Neural crest cell (in vitro differentiated cells): Measurements from ENCODE around the gene MAP2K2. TPM values are rescaled to one million over a fixed set of nuclear protein-coding genes. Genes with fewer than 3 reads are reported as not detected.
"Not testable (repeated sequence)": the region's sequence is repeated elsewhere in the genome, so short reads cannot be mapped to it uniquely, and the experiment has no call there.

Experiments
- DNase-seq: peaks from one replicate; pipeline ENCODE4 v3.0.0; 2021; ENCODE audit warnings: low read depth, mixed read lengths, low spot score
- H3K27ac Mint-ChIP-seq: one replicate; pipeline ENCODE4 v1.8.0; 2021; ENCODE audit warnings: mild to moderate bottlenecking, mixed read lengths; ENCODE audit not compliant: unreplicated experiment
- H3K27me3 Mint-ChIP-seq: 2 replicates; pipeline ENCODE4 v1.8.0; 2021; ENCODE audit warnings: low read depth, mild to moderate bottlenecking, mixed read lengths
- H3K36me3 Mint-ChIP-seq: 2 replicates; pipeline ENCODE4 v1.8.0; 2021; ENCODE audit warnings: low read depth, mild to moderate bottlenecking, mixed read lengths
- H3K4me1 Mint-ChIP-seq: 2 replicates; pipeline ENCODE4 v1.8.0; 2021; ENCODE audit warnings: mixed read lengths
- H3K4me3 Mint-ChIP-seq: one replicate; pipeline ENCODE4 v1.8.0; 2021; ENCODE audit warnings: mild to moderate bottlenecking, mixed read lengths
- H3K9me3 Mint-ChIP-seq: 2 replicates; pipeline ENCODE4 v1.8.0; 2021; ENCODE audit warnings: mixed read lengths
- long read RNA-seq: library from polyadenylated mRNA; unstranded; transcript quantifications from one replicate; pipeline ENCODE4 v2.0.0, GENCODE V29; 2020
- total RNA-seq: library from RNA; stranded (reverse); gene quantifications from 2 replicates; pipeline ENCODE4 v1.2.1, GENCODE V29; 2021
- TF ChIP-seq, protein P1 (sequence below): fragments of 200-600 bp; sonication (generic); conservative IDR thresholded peaks from 2 replicates; pipeline ENCODE4 v1.5.0; 2021; ENCODE audit warnings: antibody characterized with exemption, mild to moderate bottlenecking

The MAP2K2 gene
- 171 and 178 TPM in 2 replicates for total RNA-seq
- long read RNA-seq, partial matches to known transcripts: 2 of 4 reads
- long read RNA-seq, other reads (novel, unspliced or antisense): 0 of 4 reads

DNA sequence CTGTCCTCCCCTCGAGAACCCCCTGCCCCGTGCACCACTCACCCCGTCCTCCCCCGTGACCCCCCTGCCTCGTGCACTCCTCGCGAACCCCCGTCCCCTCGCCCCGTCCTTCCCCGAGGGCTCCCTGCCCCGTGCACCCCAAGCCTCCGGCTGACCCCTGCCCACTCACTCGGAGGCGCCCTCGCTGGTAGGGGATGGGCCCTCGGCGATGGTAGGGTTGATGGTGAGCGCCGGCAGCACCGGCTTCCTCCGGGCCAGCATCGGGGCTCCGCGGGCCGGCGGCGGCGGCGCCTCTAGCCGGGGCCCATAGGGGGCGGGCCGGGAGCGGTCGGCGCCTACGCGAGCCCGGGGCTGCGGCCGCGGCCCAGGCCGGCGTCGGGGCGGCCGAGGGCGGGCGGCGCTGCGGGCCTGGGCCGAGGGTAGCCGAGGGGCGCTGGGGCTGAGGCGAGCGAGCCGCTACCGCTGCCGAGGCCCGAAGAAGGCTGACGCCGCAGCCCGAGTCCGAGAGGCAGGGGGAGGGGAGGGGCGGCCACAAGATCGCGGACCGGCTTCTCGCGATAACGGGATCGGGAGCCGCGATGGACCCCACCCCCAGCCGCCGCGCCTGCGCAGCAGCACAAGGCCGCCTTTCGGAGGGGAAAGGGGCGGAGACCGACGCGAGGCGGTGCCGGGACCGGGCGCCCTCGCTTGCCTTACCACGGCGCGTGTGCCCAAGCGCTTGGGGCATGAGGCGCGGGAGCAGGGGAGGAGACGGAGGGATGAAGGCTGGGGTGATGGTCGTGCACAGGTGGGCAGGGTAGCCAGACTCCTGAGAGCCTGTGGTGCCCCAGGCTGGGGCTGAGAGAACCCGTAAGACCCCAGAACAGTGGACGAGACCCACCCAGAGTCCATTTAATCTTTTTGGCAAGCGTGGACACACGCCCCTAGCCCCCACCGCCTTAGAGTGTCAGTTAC, at the start of gene MAP2K2:
MAP2K2 (minus strand) TSS at position 508 of the 954 bp plus-strand sequence; CDS start at position 261, 247 bp downstream.
- peaks cover 17% of the 10 kb centered on the region for H3K4me1 Mint-ChIP-seq
- TF ChIP-seq, protein P1, sequence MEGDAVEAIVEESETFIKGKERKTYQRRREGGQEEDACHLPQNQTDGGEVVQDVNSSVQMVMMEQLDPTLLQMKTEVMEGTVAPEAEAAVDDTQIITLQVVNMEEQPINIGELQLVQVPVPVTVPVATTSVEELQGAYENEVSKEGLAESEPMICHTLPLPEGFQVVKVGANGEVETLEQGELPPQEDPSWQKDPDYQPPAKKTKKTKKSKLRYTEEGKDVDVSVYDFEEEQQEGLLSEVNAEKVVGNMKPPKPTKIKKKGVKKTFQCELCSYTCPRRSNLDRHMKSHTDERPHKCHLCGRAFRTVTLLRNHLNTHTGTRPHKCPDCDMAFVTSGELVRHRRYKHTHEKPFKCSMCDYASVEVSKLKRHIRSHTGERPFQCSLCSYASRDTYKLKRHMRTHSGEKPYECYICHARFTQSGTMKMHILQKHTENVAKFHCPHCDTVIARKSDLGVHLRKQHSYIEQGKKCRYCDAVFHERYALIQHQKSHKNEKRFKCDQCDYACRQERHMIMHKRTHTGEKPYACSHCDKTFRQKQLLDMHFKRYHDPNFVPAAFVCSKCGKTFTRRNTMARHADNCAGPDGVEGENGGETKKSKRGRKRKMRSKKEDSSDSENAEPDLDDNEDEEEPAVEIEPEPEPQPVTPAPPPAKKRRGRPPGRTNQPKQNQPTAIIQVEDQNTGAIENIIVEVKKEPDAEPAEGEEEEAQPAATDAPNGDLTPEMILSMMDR: peak; percentile 27
- no peaks in the 10 kb centered on the region for H3K9me3 Mint-ChIP-seq
- DNase-seq: peak; percentile 97
- no peaks in the 10 kb centered on the region for H3K36me3 Mint-ChIP-seq
- peak within 1 kb of the TSS; percentile 92 for H3K27ac Mint-ChIP-seq
- no peaks in the 10 kb centered on the region for H3K27me3 Mint-ChIP-seq
- H3K4me3 Mint-ChIP-seq: peak within 1 kb of the TSS; percentile 96

DNA sequence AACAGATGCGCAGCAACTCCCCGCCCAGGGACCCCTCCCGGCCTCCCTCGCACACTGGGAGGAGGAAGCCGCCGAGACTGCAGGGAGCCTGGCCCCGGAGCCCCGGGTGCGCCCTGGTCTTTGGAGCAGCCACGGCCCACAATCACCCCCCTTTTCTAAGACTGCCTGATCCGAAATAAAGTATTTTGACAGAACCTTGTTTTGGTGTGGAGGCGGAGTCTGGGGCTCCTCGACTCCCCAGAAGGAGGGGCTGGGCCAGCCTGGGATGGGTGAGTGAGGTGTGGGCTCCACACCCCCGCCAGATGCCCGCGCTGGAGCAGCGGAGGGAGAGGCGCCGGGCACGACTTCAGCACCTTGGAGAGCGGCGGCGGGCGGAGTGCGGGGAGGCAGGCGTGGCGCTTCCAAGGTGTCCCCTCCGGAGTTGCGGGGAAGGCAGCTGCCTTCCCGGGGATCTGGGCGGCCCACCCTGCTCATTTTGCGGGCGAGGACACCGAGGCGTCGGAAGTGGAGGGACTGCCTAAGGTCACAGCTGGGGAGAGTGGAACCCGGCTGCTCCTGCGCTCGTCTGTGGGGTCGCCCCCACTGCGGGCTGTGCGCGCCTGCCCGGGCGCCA, 49.0 kb upstream of the MAP2K2 start:
- H3K27ac Mint-ChIP-seq: no peak overlapping the region
- no peak overlapping the region for H3K4me3 Mint-ChIP-seq
- DNase-seq: peak; percentile 82
- peaks cover 34% of the 10 kb centered on the region for H3K27me3 Mint-ChIP-seq
- no peaks in the 10 kb centered on the region for H3K4me1 Mint-ChIP-seq
- no peaks in the 10 kb centered on the region for H3K9me3 Mint-ChIP-seq
- H3K36me3 Mint-ChIP-seq: no peaks in the 10 kb centered on the region
- TF ChIP-seq, protein P1: no peak

DNA sequence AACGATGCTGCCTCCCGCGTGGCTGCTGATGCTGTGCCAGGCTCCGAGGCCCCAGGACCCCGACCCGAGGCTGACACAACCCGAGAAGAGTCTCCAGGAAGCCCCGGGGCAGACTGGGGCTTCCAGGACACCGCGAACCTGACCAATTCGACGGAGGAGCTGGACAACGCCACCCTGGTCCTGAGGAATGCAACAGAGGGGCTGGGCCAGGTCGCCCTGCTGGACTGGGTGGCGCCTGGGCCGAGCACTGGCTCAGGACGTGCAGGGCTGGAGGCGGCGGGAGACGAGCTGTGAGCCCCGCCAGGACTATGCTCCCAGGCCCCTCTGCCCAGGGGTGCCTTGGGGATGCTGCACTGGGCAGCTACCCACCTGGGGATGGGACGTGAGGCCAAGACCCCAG, 47.8 kb upstream of the MAP2K2 start:
- Mint-ChIP-seq H3K27ac (no peak overlapping the region), H3K4me1 (no peaks in the 10 kb centered on the region), H3K9me3 (no peaks in the 10 kb centered on the region), H3K27me3 (peaks cover 42% of the 10 kb centered on the region), H3K4me3 (no peak overlapping the region), H3K36me3 (no peaks in the 10 kb centered on the region)
- TF ChIP-seq, protein P1: no peak
- DNase-seq: no peak

DNA sequence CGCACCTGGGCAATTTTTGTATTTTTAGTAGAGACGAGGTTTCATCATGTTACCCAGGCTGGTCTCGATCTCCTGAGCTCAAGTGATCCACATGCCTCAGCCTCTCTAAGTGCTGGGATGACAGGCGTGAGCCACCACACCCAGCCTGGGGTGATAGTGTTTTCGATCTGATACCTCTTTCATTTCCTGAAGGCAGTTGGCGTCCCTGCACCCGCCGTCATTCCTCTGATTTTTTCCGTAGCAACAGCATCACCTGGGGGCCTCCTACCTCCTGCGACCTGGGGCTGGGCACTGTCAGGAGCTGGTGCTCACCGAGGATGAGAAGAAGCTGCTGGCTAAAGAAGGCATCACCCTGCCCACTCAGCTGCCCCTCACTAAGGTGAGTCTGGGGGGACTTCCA, 40.3 kb upstream of the MAP2K2 start:
- no peak for DNase-seq
- Mint-ChIP-seq H3K4me1 (no peaks in the 10 kb centered on the region), H3K36me3 (no peaks in the 10 kb centered on the region), H3K4me3 (no peak overlapping the region), H3K9me3 (no peaks in the 10 kb centered on the region), H3K27ac (no peak overlapping the region), H3K27me3 (peaks cover 62% of the 10 kb centered on the region)
- TF ChIP-seq, protein P1: no peak

DNA sequence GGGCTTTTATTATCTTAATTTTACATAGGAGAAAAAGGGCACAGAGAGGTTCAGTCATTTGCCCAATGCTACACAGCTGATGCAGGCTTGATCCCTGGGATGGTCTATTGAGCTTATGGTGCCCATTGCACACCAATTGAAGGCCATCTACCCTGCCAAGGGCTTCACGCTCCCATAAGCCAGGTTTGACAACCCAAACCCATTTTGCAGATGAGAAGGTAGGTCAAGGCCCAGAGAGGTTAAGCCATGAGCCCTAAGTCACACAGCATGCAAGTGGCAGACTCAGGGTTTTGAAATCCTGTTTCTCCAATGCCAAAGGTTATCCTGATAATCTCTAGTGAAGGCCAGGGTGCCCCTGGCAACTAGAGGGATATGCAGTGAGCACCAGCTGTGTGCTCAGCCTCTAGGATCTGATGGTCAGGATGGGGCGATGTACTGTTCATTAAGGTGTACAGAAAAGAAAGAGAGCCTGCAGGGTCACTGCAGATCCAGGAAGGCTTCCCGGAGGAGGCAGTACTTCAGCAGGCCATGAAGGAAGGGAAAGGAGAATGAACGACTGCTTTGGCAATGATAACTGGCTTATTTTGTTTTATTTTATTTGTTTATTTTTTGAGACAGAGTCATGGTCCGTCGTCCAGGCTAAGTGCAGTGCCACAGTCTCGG, 37.6 kb upstream of the MAP2K2 start:
- H3K27me3 Mint-ChIP-seq: peaks cover 47% of the 10 kb centered on the region
- DNase-seq: no peak
- H3K4me1 Mint-ChIP-seq: no peaks in the 10 kb centered on the region
- TF ChIP-seq, protein P1: no peak
- H3K4me3 Mint-ChIP-seq: no peak overlapping the region
- no peaks in the 10 kb centered on the region for H3K36me3 Mint-ChIP-seq
- H3K27ac Mint-ChIP-seq: no peak overlapping the region
- no peaks in the 10 kb centered on the region for H3K9me3 Mint-ChIP-seq

DNA sequence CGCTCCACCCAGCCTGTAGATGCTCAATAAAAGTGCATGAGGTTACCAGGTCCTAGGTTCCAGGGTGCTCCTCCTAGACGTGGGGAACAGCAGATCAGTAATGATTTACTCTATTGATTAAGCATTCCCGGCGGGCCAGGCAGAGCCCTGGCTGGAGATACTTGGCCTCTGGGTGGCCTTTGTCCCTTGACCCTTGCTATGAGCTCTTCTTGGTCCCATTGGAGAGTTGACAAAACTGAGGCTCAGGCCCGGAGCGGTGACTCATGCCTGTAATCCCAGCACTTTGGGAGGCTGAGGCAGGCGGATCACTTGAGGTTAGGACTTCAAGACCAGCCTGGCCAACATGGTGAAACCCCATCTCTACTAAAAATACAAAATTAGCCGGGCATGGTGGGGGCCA, 34.0 kb upstream of the MAP2K2 start:
- not testable (repeated sequence) for H3K27ac Mint-ChIP-seq, DNase-seq, H3K4me1 Mint-ChIP-seq, H3K36me3 Mint-ChIP-seq, H3K4me3 Mint-ChIP-seq, H3K9me3 Mint-ChIP-seq
- peaks cover 32% of the 10 kb centered on the region for H3K27me3 Mint-ChIP-seq
